HG03108 (cell line): ENCODE measurements around the gene UPK3BL2.
A peak's percentile ranks its signal among the peaks of the same experiment; 100 is the strongest.
"Not testable (repeated sequence)": the region's sequence is repeated elsewhere in the genome, so short reads cannot be mapped to it uniquely, and the experiment has no call there.

ENCODE experiments used
- ATAC-seq: cut with Tn5 transposase; IDR thresholded peaks from one replicate; pipeline ENCODE4 v1.9.1; 2021; ENCODE audit warnings: moderate library complexity; ENCODE audit not compliant: unreplicated experiment

Gene UPK3BL2, protein sequence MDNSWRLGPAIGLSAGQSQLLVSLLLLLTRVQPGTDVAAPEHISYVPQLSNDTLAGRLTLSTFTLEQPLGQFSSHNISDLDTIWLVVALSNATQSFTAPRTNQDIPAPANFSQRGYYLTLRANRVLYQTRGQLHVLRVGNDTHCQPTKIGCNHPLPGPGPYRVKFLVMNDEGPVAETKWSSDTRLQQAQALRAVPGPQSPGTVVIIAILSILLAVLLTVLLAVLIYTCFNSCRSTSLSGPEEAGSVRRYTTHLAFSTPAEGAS

DNA sequence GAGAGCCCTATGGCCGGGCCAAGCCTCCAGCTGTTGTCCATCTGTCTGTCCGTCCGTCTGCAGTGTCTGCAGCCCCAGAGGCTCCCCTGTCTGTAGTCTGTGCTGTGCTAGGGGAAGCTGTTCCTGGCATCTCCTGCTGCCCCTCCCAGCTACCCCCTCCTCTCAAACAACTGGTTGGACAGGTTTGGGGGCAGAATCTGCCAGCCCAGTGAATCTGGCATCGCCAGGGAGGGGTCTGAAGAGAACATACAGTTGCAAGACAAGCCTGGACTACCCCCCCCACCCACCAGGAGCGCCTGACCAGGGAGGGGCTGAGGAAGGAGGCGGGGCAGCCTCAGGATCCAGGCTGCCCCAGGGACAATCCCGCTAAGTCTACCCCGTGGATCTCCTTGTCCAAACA is at the start of gene UPK3BL2:
UPK3BL2 (minus strand) TSS at position 101 of the 400 bp plus-strand sequence; CDS start at position 41, 60 bp downstream.
- ATAC-seq: not testable (repeated sequence)

DNA sequence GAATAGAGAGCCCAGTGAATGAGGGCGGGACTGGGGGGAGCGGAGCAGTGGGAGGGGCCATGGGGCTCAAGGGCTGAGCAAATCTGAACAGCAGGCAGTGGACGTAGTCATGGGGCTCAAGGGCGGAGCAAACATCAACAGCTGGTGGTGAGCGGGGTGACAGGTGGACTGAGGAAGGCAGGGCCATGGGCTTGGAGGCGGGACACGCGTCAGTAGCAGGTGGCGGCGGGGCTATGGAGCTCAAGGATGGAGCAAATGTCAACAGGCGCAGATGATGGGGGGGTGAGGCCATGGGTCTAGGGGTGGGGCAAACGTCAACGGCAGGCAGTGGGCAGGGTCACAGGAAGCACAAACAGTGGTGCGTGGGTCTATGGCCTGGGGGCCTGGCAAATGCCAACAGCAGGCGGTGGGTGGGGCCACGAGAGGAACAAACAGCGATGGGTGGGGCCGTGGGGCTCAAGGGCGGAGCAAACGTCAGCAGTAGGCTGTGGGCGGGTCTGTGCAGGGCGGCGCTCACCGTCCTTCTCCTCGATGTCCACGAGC is 49.1 kb upstream of the UPK3BL2 start:
- peak; percentile 52 for ATAC-seq

DNA sequence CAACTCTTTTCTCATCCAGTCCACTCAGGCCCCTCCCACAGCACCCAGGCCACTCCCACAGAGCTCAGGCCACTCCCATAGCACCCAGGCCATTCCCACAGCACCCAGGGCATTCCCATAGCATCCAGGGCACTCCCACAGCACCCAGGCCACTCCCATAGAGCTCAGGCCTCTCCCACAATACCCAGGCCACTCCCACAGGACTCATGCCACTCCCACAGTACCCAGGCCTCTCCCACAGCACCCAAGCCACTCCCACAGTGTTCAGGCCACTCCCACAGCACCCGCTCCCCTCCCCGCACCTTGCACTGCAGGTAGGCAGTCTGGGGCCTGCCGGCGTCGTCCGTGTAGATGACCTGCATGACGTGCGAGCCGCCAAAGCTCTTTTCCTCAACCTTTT is 46.4 kb upstream of the UPK3BL2 start:
- not testable (repeated sequence) for ATAC-seq

DNA sequence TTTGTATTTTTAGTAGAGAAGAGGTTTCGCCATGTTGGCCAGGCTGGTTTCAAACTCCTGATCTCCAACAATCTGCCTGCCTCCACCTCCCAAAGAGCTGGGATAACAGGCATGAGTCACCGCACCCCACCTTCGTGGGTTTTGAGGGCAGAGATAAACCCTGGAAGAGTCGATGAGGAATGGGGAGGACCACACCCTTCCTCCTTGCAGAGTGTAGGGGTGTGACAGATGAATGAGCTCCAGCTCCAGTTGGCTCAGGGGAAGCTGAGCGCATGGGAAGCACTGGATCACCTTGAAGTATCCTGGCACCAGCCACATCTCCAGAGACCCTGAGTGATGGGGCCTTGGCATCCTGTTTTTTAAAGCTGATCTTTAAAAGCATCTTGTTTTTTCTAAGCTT is 40.0 kb upstream of the UPK3BL2 start:
- ATAC-seq: not testable (repeated sequence)

DNA sequence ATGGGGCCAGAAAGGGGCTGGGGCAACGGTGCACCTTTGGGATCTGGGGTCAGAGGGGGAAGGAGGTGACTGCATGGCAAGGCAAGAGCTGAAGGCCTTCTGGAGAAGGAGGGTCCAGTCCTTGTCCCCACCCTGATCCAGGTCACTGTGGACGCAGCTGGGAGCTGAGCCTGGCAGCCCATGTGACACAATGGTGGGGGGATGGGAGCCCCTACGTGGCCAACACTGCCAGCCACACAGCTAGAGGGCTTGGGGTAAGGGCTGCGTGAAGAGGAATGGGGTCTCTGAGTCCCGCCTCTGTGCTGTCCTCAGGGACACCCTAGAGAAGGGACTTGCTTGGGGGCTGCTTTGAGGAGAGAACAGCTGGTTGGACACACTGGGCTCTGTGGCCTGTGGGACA is 38.2 kb upstream of the UPK3BL2 start:
- not testable (repeated sequence) for ATAC-seq

DNA sequence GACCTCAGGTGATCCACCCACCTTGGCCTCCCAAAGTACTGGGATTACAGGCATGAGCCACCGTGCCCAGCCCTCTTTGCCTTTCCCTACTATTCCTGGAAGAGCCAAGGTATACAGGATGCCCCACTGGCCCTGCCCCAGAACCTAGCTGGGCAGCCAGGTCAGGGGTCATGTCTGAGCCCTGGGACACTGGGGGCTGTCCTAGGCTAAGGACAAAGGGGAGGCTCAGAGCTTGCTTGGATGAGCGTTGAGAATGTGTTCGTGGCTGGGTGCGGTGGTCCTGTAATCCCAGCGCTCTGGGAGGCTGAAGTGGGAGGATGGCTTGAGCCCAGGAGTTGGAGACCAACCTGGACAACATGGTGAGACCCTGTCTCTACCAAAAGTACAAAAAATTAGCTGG is 35.0 kb upstream of the UPK3BL2 start:
- not testable (repeated sequence) for ATAC-seq

DNA sequence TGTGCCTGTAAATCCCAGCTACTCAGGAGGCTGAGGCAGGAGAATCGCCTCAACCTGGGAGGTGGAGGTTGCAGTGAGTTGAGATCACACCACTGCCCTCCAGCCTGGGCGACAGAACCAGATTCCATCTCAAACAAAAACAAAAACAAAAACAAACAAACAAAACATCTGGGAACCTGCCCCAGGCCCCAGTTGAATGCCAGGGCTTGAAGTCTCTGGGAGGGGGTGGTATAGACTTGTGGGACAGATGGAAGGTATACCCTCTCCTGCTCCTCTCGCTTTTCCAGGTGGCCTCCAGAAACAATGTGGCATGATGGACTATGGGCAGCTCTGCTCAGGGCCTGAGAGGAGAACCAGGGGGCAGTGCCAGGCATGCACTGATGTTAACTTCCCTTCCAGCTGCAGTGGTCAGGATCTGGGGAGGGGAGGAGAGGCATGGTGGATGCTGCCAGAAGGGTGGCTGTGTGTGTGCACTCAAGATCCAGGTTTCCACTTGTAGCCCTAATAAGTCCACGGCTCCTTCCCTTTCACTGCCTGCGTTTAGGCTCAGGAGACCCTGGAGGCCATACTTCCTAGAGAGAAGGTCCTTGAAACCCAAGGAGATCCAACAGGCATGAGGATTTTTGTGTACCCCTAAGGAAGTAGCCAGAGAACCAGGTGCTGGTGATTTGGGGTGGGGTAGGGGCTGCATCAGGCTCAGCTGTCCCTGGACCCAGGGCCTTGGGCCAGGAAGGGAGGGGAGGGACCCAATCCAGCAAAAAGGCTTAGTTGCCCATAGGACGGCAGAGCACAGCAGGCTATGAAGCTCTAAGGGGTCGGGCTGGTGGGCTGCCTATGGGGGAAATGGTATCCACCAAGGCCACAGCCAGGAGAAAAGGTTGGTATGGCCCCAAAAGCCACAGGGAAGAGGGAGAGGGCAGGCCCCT is 34.1 kb upstream of the UPK3BL2 start:
- not testable (repeated sequence) for ATAC-seq

DNA sequence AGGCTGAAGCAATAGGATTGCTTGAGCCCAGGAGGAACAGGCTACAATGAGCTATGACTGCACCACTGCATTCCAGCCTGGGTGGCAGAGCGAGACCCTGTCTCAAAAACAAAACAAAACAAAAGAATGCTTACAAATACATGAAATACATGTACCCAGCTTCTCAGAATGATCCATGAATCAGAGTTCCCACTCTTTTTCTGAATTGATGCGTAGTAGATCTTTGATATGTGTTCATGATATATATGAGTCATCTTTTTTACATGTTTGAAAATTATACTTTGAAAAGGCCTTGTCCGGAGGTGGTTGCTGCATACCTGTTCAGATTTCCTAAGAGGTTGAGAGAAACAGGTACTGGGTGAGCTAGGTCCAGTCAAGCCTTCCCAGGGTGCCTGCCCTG is 32.9 kb upstream of the UPK3BL2 start:
- ATAC-seq: not testable (repeated sequence)

DNA sequence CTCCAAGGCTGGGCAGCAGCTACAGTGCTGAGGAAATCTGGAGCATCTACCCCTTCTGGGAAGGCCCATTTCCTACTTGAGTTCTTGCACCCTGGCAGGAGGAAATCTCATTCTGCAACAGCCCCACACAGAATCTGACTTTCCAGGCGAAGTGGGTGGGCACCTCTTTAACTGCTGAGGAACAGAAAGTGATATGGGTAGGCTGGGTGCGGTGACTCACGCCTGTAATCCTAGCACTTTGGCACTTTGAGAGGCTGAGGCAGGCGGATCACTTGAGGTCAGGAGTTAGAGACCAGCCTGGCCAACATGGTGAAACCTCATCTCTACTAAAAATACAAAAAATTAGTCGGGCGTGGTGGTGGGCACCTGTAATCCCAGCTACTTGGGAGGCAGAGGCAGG is 31.1 kb upstream of the UPK3BL2 start:
- not testable (repeated sequence) for ATAC-seq

DNA sequence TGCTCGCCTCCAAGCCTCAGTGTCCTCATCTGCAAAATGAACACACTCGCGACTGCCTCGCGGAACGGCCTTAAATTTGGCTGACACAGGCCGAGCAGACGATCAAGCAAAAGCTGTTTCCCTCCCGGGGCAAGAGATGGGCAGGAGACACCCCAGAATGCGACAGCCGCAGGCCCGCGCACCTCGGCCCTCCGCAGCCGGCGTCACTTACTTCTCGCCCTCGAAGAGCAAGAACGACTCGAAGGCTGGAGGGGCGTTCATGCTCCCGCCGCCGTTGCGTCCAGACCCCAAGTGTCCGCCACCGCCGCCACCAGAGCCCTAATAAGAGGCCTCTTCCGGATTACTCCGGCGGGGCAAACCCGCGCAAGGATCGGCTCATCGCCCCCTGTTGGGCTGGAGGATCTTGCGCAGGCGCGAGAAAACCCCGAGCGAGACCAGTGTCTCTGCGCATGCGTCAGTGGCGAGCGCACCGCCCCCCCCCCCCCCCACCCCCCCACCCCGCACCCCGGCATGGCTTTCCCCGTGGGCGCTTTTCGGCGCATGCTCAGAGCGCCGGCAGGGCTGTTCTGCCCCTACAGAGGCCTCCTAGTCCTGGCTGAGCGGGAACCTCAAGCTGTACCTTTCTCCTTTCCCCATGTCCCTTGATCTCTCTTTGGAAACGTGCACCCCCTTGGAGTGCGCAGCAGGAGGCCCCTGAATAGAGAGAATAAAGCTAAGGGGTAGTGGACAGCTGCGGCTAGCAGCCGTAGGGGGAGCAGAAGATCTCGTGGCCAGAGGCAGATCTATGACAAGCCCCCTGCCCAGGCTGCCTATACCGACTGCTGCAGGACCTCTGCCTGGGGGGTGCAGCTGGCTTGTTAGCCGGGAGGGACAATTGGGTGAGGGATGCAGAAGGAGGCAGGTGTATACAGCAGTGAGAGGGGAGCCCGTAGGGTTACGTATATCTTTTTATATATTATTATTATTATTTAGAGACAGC is 29.1 kb upstream of the UPK3BL2 start, which contains the start of gene POLR2J3:
POLR2J3 (minus strand) TSS at position 323 of the 979 bp plus-strand sequence; CDS start at position 261, 62 bp downstream.
- ATAC-seq: peak; percentile 94

DNA sequence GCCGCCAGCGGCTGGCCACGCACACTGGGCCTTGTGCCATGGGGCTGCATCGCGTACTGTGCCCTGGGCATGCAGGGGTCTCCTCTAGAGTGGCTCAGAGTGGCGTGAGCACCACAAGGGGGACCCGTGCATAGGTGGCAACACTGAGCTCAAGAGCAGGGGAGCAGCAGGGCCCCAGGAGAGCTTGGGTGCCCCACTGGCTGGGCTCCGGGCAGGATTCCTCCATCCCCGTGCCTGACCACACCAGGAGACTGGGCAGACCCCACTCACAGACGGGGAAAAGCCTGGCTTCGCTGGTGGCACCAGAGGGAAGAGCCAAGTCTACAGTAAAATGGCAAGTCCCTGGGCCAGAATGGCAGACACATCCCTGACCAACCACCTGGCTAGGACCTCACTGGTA is 25.1 kb upstream of the UPK3BL2 start:
- ATAC-seq: not testable (repeated sequence)

DNA sequence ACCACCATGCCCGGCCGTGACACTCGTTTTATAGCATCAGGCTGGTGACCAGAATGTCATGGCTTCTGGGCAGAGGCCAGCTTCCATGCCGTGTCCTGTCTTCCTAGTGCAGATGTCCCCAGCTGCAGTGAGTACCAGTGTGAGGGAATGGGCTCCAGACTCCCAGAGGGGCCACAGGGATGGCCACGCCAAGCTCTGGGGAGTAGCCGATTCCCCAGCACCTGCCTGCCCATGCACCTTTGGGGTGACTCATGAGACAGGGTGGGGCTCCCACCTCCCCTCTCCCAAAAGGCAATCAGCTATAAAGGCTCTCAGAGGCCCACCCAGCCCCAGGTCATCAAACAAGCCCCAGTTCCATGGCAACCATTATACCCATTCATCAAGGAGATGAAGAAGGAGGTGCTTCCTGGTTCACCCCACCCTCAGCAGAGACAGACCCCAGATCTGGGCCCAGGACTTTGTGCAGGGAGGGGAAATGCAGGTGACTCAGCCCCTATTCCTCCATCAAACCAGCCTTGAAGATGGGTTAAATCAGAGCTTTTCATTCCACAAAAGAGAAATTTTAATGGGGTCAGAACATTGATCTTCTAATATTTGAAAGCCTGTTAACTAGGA is 7.4 kb upstream of the UPK3BL2 start, which contains the start of gene SPDYE2:
SPDYE2 (plus strand) TSS at position 419 of the 615 bp plus-strand sequence. CDS start 2,030 bp downstream, outside the sequence.
- ATAC-seq: not testable (repeated sequence)

DNA sequence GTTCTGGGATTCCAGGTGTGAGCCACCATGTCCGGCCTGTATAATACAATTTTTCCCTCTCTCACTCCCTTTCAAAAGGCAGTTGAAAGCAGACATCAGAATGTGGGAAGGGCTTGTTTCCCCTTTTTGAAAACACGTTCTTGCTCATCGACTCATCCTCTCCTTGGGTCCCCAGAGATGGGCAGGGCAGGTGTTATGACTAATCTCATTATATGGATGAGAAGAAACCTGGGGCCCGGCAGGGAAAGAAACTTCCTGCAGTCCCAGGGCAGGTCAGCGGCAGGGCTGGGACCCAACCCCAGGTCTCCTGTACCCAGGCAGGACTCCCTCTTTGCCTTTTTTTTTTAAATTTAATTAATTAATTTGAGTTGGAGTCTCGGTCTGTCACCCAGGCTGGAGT is 2.9 kb upstream of the UPK3BL2 start:
- peak; percentile 81 for ATAC-seq

DNA sequence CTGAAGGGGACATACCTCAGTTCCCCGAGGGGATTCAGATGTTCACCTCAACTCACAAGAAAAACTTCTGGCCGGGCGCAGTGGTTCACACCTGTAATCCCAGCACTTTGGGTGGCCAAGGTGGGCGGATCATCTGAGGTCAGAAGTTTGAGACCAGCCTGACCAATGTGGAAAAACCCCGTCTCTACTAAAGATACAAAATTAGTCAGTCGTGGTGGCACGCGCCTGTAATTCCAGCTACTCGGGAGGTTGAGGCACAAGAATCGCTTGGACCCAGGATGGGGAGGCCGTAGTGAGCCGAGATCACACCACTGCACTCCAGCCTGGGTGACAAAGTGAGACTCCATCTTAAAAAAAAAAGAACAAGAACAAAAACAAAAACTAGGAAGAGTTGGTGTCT is 1.8 kb upstream of the UPK3BL2 start:
- not testable (repeated sequence) for ATAC-seq

DNA sequence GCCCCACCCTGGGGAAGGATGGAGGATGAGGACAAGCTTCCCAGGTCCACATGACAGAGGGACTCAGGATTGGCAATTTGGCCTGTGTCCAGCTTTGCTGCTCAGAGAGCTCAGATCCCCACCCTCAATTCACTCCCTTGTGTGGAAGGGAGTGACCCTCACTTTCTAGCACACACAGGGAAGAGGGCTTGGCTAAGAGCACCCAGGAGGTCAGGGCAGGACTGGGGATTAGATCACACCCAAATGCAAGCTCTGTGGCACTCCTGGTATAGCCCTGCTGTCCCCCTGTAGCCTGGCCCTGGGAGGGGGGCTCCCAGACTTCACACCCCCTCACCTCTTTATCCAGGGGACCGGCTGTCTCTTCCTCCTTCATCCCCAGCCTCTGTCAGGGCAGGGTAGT is 876 bp upstream of the UPK3BL2 start:
- ATAC-seq: not testable (repeated sequence)

DNA sequence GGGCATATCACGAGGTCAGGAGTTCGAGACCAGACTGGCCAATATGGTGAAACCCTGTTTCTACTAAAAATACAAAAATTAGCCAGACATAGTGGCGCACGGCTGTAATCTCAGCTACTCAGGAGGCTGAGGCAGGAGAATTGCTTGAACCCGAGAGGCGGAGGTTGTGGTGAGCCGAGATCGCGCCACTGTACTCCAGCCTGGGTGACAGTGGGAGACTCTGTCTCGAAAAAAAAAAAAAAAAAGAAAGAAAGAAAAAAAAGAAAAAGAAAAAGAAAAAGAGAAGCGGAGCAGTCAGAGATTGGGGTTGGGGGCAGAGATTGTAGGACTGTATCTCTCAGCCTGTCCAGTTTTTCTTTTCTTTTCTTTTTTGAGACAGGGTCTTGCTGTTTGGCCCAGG is 725 bp downstream of the UPK3BL2 start:
- not testable (repeated sequence) for ATAC-seq

DNA sequence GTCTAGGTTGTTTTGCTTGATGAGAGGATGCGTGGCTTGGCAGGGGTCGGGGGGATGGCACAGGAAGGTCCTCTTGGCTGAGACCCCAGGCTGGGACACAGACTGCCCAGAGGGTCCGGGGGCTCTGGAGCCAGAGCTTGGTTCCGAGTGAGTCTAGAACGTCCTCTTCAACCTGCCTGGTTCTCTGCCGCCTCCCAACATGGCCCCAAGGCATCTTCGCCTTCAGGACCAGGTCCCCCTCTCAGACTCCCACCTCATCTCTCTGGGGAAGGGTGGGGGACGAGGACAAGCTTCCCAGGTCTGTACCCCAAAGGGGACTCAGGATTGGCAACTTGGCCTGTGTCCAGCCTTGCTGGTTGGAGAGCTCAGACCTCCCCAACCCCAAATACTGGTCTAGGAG is 1.4 kb downstream of the UPK3BL2 start:
- ATAC-seq: not testable (repeated sequence)

DNA sequence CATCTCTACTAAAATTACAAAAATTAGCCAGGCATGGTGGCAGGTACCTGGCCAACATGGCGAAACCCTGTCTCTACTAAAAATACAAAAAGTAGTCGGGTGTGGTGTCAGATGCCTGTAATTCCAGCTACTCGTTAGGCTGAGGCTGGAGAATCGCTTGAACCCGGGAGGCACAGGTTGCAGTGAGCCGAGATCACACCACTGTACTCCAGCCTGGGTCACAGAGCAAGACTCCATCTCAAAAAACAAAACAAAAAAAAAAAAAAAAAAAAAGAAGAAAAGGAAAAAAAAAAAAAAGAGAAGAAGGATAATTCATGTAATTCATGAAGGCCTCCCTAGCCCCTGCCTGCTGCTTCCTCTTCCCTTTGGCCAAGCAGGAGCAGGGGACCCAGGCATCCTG is 2.9 kb downstream of the UPK3BL2 start:
- not testable (repeated sequence) for ATAC-seq

DNA sequence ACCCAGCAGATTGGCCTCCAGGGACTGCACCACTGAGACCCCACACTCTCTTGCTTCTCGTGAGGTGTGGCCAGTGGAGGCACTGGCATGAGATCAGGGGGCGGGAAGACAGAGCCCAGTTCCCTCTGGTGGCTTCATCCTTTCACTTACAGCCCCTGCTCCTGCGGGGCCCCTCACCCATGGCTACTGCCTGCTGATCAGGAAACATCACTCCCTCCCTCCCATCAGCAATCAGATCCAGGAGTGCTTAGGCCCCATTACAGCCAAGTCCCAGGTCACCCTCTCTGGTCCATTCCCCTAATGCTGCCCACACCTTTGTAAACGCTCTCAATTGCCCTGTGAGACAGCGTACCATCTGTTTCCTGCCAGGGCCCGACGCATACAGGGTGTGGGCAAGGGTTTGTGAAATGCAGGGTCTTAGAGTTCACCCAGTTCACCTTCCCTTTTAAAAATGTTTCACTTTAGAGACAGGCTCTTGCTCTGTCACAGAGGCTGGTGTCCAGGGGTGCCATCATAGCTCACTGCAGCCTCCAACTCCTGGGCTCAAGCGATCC is 8.4 kb downstream of the UPK3BL2 start:
- ATAC-seq: not testable (repeated sequence)
